ENCODE data around the gene CORO2B. TPM values are rescaled to one million over a fixed set of nuclear protein-coding genes. Genes with fewer than 3 reads are reported as not detected.

CORO2B gene
- total and polyA plus RNA-seq, 2 of the 13 experiments (the other 11 are each of a cell fraction or from before 2014, with no cell fraction given): 0.35 to 0.63 TPM

- TF ChIP-seq ZFP36L2 (CRISPR knock-in tag; IDR thresholded peaks at IDR 0.05): no peak
Measured at GRCh38 chr15:68699124-68699880, 120.5 kb downstream of the CORO2B start (continued).

GRCh38 chr15:68699881-68700454 is 121.2 kb downstream of the CORO2B start:
- Histone ChIP-seq H3K9ac (ENCODE audit: insufficient read depth, low read depth, low read length) (no peak overlapping the region), H3K9me3 (ENCODE audit: low read length) (no peaks in the 10 kb centered on the region), H3K79me2 (ENCODE audit: insufficient read depth, low read length) (no peaks in the 10 kb centered on the region), H3K4me3 (replicated peaks in 1 of 3; ENCODE audit: insufficient read depth in 1 of 3, low read depth in 2 of 3, low read length in 3 of 3) (no peak overlapping the region), H3K27me3 (ENCODE audit: control insufficient read depth in 1 of 2, insufficient read depth in 2 of 2, low read length in 2 of 2) (peaks cover 0 to 6% of the 10 kb centered on the region in 2 experiments; a peak in 1 of 5 replicates), H3K4me2 (ENCODE audit: low read depth, low read length) (no peak overlapping the region), H3K4me1 (ENCODE audit: insufficient read depth, low read length) (no peaks in the 10 kb centered on the region), H4K20me1 (ENCODE audit: insufficient read depth, low read length) (no peaks in the 10 kb centered on the region), H3K36me3 (replicated peaks in 1 of 2; ENCODE audit: control insufficient read depth in 1 of 2, insufficient read depth in 2 of 2, low read length in 2 of 2) (no peaks in the 10 kb centered on the region), H2AFZ (ENCODE audit: low read length) (no peak overlapping the region), H3K27ac (ENCODE audit: extremely low read length, insufficient read depth, low read length) (no peak overlapping the region)
- no TSS peak for BruUV-seq (replicated peaks)
- intact Hi-C loops (cut with micrococcal nuclease; ENCODE audit: unreplicated experiment): no loop called here
- CTCF ChIA-PET (ENCODE audit: low intra/inter-chr PET ratio, low total read pairs): no interaction called here
- in situ Hi-C loops (cut with HindIII; ENCODE audit: extremely low pct_ligation_motif_present, low pct_unique_long_range_greater_than_20kb): no loop called here
- TF ChIP-seq ZNF205 (CRISPR knock-in tag; IDR thresholded peaks at IDR 0.05) (no peak), ZBTB7A (CRISPR knock-in tag; IDR thresholded peaks at IDR 0.05) (no peak), RARG (CRISPR knock-in tag; IDR thresholded peaks at IDR 0.05; ENCODE audit: low read depth) (no peak), NBN (conservative IDR thresholded peaks at IDR 0.05) (no peak), TFAP4 (IDR thresholded peaks at IDR 0.05; ENCODE audit: borderline replicate concordance, low read depth) (no peak), MYC (CRISPR knock-in tag; IDR thresholded peaks at IDR 0.05; ENCODE audit: borderline replicate concordance) (no peak), MYNN (CRISPR knock-in tag; IDR thresholded peaks at IDR 0.05; ENCODE audit: low read depth) (no peak), PRPF4 (IDR thresholded peaks at IDR 0.05; ENCODE audit: low read depth, low read length, poor library complexity, severe bottlenecking) (no peak)
- ATAC-seq: no peak; the same call in 2 of the 3 replicates
- FAIRE-seq: no peak
- POLR2A ChIA-PET: no interaction called here
- DNase-seq (ENCODE audit: low spot score): no peak
- 44% methylated on average over 3 of the region's 12 CpGs for WGBS (ENCODE audit: low lambda C conversion rate)

All from HepG2 (cell line).